Hepatocyte (in vitro differentiated cells): ENCODE measurements around the gene HABP4. TPM values are rescaled to one million over a fixed set of nuclear protein-coding genes. Genes with fewer than 3 reads are reported as not detected.

ENCODE experiments used
- DNase-seq: peaks from one replicate; pipeline ENCODE4 v3.0.0-alpha.2; 2016; ENCODE audit warnings: low spot score
- H2AFZ ChIP-seq: fragments of 200-600 bp; sonication (generic); 2 replicates; pipeline ENCODE4 v1.6.0; 2016; ENCODE audit warnings: antibody characterized with exemption, mild to moderate bottlenecking
- H3K27ac ChIP-seq: fragments of 200-600 bp; sonication (generic); 2 replicates; pipeline ENCODE4 v1.5.1; 2016; ENCODE audit warnings: mild to moderate bottlenecking
- H3K27me3 ChIP-seq: fragments of 200-600 bp; sonication (generic); 2 replicates; pipeline ENCODE4 v1.6.1; 2016
- H3K36me3 ChIP-seq: fragments of 200-600 bp; sonication (generic); replicated peaks from 2 replicates; pipeline ENCODE4 v1.5.1; 2016; ENCODE audit warnings: low read depth; ENCODE audit not compliant: insufficient read depth
- H3K4me1 ChIP-seq: fragments of 200-600 bp; sonication (generic); 2 replicates; pipeline ENCODE4 v1.5.1; 2016; ENCODE audit warnings: mild to moderate bottlenecking, moderate library complexity; ENCODE audit not compliant: insufficient read depth
- H3K4me2 ChIP-seq: fragments of 200-600 bp; sonication (generic); 2 replicates; pipeline ENCODE4 v1.6.0; 2016
- H3K4me3 ChIP-seq: fragments of 200-600 bp; sonication (generic); 2 replicates; pipeline ENCODE4 v1.5.1; 2016; ENCODE audit warnings: mild to moderate bottlenecking
- H3K79me2 ChIP-seq: fragments of 200-600 bp; sonication (generic); 2 replicates; pipeline ENCODE4 v1.6.0; 2017; ENCODE audit warnings: mild to moderate bottlenecking
- H3K9me2 ChIP-seq: fragments of 200-600 bp; sonication (generic); replicated peaks from 2 replicates; pipeline ENCODE4 v1.6.0; 2017; ENCODE audit warnings: mild to moderate bottlenecking; ENCODE audit not compliant: insufficient read depth
- H3K9me3 ChIP-seq: fragments of 200-600 bp; sonication (generic); 2 replicates; pipeline ENCODE4 v1.5.1; 2016; ENCODE audit warnings: low read depth, mild to moderate bottlenecking
- H4K20me1 ChIP-seq: fragments of 200-600 bp; sonication (generic); 2 replicates; pipeline ENCODE4 v1.6.0; 2016; ENCODE audit warnings: mild to moderate bottlenecking; ENCODE audit not compliant: insufficient read depth, poor library complexity, severe bottlenecking
- EZH2 ChIP-seq: fragments of 200-600 bp; sonication (generic); IDR thresholded peaks from 2 replicates; pipeline ENCODE4 v1.6.1; 2016; ENCODE audit warnings: antibody characterized with exemption, mild to moderate bottlenecking, borderline replicate concordance
- EZH2phosphoT487 ChIP-seq: fragments of 200-600 bp; sonication (generic); IDR thresholded peaks from one replicate; pipeline ENCODE4 v1.6.1; 2018; ENCODE audit warnings: antibody characterized with exemption, mild to moderate bottlenecking, low read depth, moderate library complexity; ENCODE audit not compliant: unreplicated experiment, severe bottlenecking
- WGBS: methylation state at CpG from one replicate; pipeline ENCODE4 v1.1.6; 2016; ENCODE audit warnings: low lambda C conversion rate; ENCODE audit errors: missing lambda C conversion rate; 5-methylcytosine and 5-hydroxymethylcytosine counted together
- polyA plus RNA-seq: library from polyadenylated mRNA; unstranded; fragments of >200 nt; fragmentation: Nextera tagmentation; extraction: Ambion mirVana; gene quantifications from 2 replicates; pipeline ENCODE4 v1.2.1, GENCODE V29; 2016
- total RNA-seq: library from RNA; depleted of rRNA; stranded (reverse); fragments of >200 nt; gene quantifications from 2 replicates; pipeline ENCODE4 v1.2.3, GENCODE V29; 2014
- TF ChIP-seq, protein P1 (sequence below): fragments of 200-600 bp; sonication (generic); IDR thresholded peaks from 2 replicates; pipeline ENCODE4 v1.5.1; 2016; ENCODE audit warnings: antibody characterized with exemption, mild to moderate bottlenecking; ENCODE audit not compliant: poor library complexity

Gene HABP4
- total and polyA plus RNA-seq, 2 experiments from 2014 or later: 13.1 to 24.8 TPM

GRCh38 chr9:96412174-96412913 is 37.6 kb upstream of the HABP4 start:
- Histone ChIP-seq H3K9me2 (no peaks in the 10 kb centered on the region), H2AFZ (no peak overlapping the region), H3K79me2 (peaks cover 74% of the 10 kb centered on the region), H3K9me3 (no peaks in the 10 kb centered on the region), H3K4me3 (no peak overlapping the region), H3K27ac (no peak overlapping the region), H3K4me2 (no peak overlapping the region), H3K27me3 (no peaks in the 10 kb centered on the region), H4K20me1 (no peaks in the 10 kb centered on the region), H3K36me3 (no peaks in the 10 kb centered on the region), H3K4me1 (peaks cover 9% of the 10 kb centered on the region)
- 94% methylated on average over 8 of the region's 8 CpGs for WGBS
- TF ChIP-seq, protein P1, sequence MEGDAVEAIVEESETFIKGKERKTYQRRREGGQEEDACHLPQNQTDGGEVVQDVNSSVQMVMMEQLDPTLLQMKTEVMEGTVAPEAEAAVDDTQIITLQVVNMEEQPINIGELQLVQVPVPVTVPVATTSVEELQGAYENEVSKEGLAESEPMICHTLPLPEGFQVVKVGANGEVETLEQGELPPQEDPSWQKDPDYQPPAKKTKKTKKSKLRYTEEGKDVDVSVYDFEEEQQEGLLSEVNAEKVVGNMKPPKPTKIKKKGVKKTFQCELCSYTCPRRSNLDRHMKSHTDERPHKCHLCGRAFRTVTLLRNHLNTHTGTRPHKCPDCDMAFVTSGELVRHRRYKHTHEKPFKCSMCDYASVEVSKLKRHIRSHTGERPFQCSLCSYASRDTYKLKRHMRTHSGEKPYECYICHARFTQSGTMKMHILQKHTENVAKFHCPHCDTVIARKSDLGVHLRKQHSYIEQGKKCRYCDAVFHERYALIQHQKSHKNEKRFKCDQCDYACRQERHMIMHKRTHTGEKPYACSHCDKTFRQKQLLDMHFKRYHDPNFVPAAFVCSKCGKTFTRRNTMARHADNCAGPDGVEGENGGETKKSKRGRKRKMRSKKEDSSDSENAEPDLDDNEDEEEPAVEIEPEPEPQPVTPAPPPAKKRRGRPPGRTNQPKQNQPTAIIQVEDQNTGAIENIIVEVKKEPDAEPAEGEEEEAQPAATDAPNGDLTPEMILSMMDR: no peak
- TF ChIP-seq EZH2 (no peak), EZH2phosphoT487 (no peak)
- no peak for DNase-seq

DNA sequence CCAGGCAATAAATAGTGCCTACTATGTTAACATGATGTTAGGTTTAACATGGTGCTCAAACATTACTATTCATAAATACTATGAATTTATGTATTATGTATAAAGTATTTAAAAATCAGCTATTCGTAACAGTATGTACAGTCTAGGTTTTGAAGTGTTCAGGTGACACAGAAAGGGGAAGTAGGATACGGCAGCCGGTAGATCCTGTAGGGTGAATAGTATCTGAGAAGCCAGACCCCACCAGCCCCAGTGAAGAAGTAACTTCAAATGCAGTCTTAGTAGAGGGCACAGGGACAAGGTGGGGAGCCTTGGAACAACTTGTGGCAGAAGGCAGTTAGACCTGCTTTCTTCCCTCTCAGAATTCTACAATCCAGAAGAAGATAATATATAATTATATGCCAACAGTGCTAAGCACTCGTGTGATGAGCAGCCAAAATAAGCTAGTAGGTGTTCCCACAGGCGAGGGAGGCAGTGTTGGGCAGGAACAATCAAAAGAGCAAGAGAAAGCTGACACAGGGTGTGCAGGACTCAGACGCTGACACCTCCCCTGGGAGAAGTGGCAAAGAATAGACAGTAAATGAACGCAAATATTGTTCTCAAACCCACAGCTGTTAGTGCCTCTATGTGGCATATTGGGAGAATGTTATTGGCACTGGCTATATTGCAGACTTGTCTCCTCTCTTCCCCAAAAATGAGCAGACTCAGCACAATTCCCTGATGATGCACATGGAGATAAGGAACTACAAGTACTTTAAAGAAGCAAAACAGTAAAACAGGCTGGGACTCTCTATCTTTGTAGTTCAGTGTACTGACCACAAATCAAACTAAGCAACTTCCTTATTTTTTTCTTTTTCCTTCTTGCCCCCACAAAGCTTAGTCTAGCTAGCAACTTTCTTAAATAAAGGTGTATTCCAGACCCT is 36.4 kb upstream of the HABP4 start:
- Histone ChIP-seq H3K79me2 (peaks cover 69% of the 10 kb centered on the region), H3K36me3 (no peaks in the 10 kb centered on the region), H3K27me3 (no peaks in the 10 kb centered on the region), H3K4me3 (no peak overlapping the region), H3K9me2 (no peaks in the 10 kb centered on the region), H3K9me3 (no peaks in the 10 kb centered on the region), H2AFZ (peak overlapping the region; percentile 8), H4K20me1 (no peaks in the 10 kb centered on the region), H3K4me2 (no peak overlapping the region), H3K27ac (no peak overlapping the region), H3K4me1 (peaks cover 9% of the 10 kb centered on the region)
- no peak for DNase-seq
- 85% methylated on average over 7 of the region's 7 CpGs for WGBS
- TF ChIP-seq EZH2phosphoT487 (no peak), EZH2 (no peak)
- TF ChIP-seq, protein P1: no peak

- peak; percentile 94 for DNase-seq
- H3K27me3 ChIP-seq: no peaks in the 10 kb centered on the region
- H3K9me3 ChIP-seq: no peaks in the 10 kb centered on the region
- H3K4me3 ChIP-seq: peak overlapping the region; percentile 92
- WGBS: 2% methylated on average over 23 of the region's 50 CpGs
- no peaks in the 10 kb centered on the region for H4K20me1 ChIP-seq
- peak overlapping the region; percentile 83 for H3K27ac ChIP-seq
- H3K36me3 ChIP-seq: no peaks in the 10 kb centered on the region
- peak overlapping the region; percentile 87 for H2AFZ ChIP-seq
- no peaks in the 10 kb centered on the region for H3K9me2 ChIP-seq
- peak overlapping the region; percentile 99 for H3K4me2 ChIP-seq
- peaks cover 47% of the 10 kb centered on the region for H3K79me2 ChIP-seq
- TF ChIP-seq, protein P1: peak; percentile 12
- TF ChIP-seq EZH2 (no peak), EZH2phosphoT487 (no peak)
- peaks cover 22% of the 10 kb centered on the region for H3K4me1 ChIP-seq
These were observed 32.9 kb upstream of the HABP4 start for GRCh38 chr9:96417051-96417586.
